ENCODE results near the gene POLDIP3. TPM values are rescaled to one million over a fixed set of nuclear protein-coding genes. Genes with fewer than 3 reads are reported as not detected.
A peak's percentile ranks its signal among the peaks of the same experiment; 100 is the strongest.

POLDIP3 gene
- total RNA-seq, 1 donor from 2014 or later = 32.1 TPM

DNA sequence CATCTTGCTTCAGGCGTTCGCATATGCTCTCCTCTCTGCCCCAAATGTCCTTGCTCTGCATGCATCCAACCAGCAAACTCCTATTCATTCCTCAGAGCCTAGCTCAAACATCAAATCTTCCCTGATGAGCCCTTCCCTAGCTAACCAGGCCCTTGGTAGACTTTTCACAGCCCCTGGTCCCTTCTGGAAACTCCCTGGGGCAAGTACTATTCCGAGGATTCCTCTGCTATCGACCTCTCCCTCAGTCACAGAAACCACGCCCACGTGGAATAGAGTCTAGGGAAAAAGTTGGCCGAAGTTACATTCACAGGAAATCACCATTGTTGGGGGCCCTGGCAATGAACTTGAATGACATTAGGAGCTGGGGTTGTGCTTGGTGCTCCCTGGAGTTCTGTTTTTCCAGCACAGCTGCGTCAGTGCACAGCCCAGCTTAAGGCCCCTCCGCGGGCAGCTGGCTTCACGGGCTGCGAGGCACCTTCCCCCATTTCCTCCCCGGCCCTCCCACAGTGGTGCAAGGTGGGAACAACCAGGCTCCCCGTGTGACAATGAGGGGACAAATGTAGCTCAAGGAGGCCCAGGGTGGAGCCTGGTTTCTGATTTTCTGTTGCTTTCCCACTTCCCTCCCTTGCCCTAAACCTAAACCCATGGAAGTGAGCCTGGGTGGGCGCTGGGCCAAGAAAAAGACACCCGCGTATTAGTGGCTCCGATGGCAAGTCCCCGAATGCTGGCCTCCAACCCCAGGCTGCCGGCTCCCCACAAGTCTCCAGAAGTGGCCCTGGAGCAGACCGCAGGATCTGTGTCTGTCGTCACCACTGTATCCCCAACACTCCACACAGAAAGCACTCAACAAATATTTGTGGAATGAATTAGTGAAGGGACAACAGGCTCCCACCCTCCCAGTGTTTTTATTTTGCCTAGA is 30.0 kb upstream of the POLDIP3 start:
- ATAC-seq (ENCODE audit: poor library complexity) (peak; percentile 2), DNase-seq (peak; percentile 82)
- intact Hi-C loops (cut with DNase I) = no loop called here

DNA sequence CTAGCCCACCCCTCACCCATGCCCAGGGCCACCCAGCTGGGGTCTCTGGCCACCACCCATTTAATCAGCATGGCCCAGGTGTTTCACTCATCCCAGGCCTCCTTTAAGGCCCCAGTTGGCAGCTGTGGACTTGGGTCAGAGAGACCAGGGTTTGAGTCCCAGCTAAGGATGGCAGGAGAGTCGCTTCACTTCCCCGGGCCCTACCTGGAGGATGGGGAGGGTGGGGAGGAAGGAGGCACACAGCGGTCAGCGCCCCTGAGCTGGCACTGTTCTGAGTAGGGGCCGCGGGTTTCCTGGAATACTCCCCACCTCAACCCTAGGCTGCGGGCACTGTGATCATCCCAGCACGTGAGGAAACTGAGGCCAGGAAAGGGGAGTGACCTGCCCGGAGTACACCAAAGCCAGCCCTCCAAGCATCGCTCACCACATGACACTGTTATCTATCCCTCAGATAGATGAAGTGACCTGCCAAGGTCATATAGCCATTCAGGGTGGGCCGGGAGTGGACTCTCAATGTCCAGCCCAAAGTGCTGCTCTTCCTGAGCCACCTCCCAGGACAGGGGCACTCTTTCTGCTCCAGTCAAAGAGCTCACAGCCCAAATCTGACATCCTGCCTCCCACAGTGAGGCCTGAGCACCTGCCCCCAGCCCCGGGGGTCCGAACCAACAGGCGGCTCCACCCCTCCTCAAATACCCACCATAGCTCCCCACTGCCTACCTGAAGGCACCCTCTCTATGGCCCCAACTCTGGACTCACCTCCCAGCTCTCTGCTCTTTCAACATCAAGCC is 29.1 kb upstream of the POLDIP3 start:
- DNase-seq = no peak
- ATAC-seq (ENCODE audit: poor library complexity) = no peak
- intact Hi-C loops (cut with DNase I) = no loop called here

DNA sequence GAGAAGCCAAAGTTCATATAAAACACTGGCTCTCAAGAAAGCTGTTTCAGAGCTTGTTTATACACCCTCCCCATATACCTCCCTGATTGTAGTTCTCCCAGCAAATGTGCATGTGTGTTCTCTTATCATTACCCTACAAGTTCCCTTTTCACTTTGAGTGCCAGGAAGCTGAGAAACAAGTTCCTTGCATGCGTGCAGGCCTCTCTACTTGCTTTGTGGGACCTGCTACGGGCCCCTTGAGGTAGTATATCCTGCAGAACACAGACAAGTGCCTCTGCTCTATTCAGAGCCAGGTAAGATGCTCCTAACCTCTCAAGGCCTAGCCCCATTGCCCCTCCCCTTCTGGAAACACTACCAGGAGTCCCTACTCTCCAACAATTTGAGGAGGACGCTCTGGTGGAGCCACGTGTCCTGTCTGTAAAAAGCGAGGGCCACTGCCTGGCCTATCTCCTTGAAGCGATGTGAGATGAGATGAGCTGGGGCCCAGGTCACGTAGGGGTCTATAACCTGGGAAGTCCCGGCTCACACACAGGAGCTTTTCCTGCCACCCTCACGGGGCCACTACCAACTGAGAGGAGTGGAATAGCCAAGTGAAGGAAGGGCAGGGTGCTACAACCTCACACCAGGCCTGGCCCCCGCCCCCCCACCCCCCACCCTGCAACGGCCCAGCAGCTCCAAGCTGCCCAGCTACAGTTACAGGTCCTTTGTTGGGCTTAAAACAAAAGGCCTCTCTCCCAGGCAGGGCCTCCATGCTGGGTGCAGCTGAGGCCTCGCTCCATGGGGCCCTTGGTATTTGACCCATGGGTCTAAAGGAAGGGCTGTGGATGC is 28.3 kb upstream of the POLDIP3 start:
- ATAC-seq (ENCODE audit: poor library complexity) (no peak), DNase-seq (no peak)
- intact Hi-C loops (cut with DNase I) = no loop called here

DNA sequence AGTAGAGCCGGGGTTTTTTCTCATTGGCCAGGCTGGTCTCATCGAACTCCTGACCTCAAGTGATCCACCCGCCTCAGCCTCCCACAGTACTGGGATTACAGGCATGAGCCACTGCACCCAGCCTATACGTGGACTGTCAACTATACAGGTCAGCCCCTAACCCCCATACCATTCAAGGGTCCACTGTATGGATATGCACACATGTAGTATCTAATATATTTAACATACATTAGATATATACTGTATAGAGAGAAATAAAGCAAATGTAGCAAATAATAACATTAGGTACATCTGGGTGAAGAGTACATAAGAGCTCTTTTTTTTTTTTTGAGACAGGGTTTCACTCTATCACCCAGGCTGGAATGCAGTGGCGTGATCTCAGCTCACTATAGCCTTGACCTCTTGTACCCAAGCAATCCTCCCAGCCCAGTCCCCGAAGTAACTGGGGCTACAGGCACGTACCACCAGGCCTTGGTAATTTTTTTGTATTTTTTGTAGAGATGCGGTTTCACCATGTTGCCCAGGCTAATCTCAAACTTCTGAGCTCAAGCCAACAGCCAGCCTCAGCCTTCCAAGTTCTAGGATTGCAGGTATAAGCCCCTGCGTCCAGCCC is 27.2 kb upstream of the POLDIP3 start:
- ATAC-seq (ENCODE audit: poor library complexity) (no peak), DNase-seq (no peak)
- intact Hi-C loops (cut with DNase I) = no loop called here

DNA sequence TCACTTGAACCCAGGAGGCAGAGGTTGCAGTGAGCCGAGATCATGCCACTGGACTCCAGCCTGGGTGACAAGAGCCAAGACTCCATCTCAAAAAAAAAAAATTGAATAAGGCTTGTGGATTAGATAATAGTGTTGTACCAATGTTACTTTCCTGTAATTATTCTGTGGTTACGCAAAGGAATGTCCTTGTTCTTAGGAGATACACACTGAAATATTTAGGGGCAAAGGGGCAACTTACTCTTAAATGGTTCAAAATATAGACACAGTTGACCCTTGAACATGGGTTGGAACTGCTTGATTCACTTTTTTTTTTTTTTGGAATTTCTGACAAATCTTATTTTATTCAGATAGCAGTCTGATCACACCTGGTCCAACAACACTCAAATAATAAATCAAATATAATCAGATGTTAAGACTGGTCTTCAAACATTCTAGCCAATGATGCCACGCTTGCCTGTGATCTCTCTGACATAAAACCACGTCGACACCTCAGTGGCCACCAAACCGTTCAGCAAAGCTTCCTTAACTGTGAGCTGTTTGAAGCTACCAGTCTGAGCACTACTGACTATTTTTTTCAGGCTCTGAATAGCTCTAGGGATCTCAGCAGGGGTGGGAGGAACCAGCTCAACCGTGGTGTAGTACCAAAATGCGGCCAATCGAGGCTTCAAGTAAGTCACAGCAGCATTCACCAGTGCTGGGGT is 25.0 kb upstream of the POLDIP3 start:
- DNase-seq (no peak), ATAC-seq (ENCODE audit: poor library complexity) (no peak)
- intact Hi-C loops (cut with DNase I) = no loop called here

DNA sequence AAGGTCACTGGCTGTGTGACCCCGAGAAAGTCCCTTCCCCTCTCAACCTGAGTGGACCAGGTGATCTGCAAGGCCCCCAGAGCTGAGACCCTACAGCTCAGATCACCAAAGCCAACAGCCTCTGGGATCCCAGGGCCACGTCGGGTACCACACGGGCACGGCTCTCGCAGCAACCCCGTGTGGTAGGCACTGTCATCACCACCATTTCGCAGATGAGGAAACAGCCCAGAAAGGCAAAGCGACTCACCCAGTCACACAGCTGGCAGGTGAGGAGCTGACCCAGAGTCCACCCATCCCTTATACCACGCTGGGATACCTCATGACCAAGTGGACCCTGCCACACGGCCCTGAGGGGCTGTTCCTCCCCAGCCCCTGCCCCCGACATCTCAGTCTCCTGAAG is 22.9 kb upstream of the POLDIP3 start:
- intact Hi-C loops (cut with DNase I) = no loop called here
- no peak for DNase-seq
- no peak for ATAC-seq (ENCODE audit: poor library complexity)

DNA sequence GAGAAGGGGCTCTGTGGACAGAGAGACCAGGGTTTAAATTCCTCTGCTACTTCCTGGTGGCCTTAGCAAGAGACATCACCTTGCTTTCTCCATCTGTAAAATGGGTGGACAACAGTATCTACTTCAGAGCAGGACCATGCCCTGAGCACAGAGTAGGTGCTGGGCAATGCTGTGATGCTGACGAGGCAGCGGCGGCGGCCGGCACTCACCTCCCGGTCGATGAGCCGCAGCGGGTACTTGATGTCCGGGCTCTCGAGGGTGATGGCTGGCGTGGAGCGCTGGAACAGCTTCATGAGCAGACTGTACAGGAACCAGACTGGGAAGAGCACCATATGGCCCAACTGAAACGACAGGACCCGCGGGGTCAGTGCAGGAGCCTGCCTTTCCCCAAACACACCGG is 21.8 kb upstream of the POLDIP3 start:
- intact Hi-C loops (cut with DNase I) = no loop called here
- ATAC-seq (ENCODE audit: poor library complexity) = no peak

DNA sequence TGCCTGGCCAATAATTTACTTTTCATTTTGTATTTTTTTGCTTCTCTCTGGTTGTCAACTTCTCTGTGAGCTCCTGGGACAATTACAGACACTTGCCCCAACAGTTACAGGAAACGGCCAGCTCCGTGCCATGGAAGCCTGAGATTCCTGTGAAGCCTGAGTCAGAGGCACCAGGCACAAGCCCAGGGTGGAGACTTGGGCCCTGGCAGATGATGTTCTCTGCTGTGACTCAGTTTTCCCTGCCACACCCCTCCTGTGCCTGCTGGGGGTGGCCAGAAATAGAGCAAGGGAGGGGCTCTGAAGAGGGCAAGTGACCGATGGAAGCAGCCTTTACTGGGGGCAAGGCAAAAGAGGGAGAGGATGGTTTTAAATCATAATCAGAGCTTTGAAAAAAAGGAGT is 20.8 kb upstream of the POLDIP3 start:
- DNase-seq (peak; percentile 69), ATAC-seq (ENCODE audit: poor library complexity) (peak; percentile 80)
- intact Hi-C loops (cut with DNase I) = no loop called here

More for the DNA sequence above, 21.8 kb upstream of the POLDIP3 start:
- no peak for DNase-seq

DNA sequence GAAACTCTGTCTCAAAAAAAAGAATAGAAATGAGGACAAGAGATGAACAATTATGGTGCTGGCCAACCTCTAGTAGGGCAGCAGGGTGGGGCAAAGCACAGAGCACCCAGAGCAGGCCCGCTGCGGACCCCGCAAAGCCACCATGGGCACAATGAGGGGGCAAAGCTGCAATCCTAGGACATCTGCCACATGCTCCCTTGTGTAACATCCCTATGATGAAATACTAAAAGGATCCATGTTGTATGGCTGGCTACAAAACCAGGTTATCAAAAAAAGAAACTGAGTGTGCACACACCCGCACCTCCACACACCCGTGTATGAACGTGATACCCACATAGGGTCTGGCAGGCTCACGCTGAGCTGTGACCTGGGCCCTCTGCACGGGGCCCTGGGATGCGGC is 18.3 kb upstream of the POLDIP3 start:
- DNase-seq = no peak
- ATAC-seq (ENCODE audit: poor library complexity) = no peak
- intact Hi-C loops (cut with DNase I) = no loop called here

DNA sequence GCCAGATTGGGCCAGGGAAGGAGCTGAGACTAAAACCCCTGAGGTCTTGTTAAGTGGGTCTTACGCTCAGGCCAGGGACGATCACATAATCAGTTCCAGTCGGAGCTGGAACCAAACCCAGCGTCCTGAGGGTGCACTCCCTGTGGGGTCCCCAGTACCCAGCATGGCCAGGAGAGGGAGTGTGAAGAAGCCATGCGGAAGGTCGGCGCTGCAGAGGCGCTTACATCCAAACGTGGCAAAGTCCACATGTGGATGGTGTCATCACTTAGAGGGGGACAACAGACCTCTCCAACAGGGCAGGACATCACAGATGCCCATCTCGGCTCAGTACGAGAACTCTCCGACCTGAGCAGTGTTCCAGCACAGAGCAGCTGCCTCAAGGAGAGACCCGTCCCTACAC is 17.4 kb upstream of the POLDIP3 start:
- ATAC-seq (ENCODE audit: poor library complexity) = no peak
- intact Hi-C loops (cut with DNase I) = no loop called here
- no peak for DNase-seq

DNA sequence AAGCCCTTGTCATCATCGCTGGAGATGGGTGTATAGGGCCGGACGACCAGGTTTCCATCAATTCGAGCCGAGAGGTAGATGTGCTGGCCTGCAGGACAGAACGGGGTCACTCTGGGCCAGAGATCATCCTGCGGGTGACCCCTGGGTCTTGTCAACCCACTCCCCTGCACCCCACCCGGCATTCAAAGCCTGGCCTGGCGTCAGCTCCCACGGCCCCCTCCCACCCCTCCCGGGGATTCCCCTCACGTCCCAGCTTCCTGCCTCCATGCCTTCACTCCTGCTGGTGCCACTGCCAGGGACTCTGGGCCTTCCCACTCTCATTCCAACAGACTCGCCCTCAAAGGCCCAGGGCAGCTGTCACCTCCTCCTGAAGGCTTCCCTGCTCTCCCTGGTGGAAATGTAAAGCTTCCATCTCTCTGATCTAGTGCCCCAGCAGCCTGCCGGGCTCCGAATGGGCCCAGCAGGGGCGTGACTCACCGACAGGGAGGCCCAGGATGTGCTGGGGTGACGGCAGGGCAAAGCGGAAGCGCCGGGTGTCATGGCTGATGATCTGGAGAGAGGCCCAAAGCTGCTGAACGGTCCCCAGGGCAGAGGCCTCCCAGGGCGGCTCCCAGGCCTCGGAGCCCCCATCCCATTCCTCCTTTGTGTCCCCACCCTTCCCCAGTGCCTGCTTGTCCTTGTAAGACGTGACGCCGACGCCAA is 16.4 kb upstream of the POLDIP3 start:
- intact Hi-C loops (cut with DNase I) = no loop called here
- DNase-seq (no peak), ATAC-seq (ENCODE audit: poor library complexity) (no peak)

DNA sequence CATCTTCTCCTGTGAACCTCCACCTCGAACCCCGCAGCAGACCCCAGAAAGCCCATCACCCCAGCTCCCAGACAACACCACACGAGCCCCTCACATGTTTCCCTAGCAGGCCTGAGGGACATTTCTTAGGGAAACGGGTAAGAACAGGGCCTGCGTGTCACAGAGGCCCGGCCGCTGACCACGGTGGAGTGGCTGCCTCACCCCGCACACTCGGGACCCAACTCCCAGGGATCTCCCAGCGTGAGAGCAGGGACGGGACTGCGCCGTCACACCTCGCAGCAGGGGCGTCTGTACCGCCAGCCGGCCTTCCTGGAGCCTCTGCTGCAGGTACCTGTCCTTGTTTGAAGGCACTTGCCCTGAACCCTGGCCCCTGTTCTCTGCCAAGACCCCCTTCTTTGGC is 15.5 kb upstream of the POLDIP3 start:
- intact Hi-C loops (cut with DNase I) = no loop called here
- DNase-seq (no peak), ATAC-seq (ENCODE audit: poor library complexity) (no peak)

DNA sequence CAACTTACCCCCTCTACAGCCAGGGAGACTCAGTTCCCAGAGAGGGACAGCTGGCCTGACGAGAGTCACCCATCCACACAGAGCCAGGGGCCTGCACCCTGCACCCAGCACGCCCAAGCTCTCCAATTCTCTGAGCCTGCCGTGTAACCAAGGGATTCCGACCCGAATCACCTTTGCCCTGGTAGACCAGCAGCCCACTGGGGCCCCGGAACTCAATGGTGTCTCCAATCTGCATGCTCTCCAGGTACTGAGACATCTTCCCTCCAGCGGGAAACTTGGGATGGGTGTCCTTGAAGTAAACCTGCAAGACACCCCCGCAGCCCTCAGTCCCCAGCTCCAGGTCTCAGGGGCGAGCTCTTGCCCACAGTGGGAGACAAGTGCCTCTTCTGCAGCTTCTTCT is 13.3 kb upstream of the POLDIP3 start:
- intact Hi-C loops (cut with DNase I) = no loop called here
- ATAC-seq (ENCODE audit: poor library complexity) (no peak), DNase-seq (no peak)

DNA sequence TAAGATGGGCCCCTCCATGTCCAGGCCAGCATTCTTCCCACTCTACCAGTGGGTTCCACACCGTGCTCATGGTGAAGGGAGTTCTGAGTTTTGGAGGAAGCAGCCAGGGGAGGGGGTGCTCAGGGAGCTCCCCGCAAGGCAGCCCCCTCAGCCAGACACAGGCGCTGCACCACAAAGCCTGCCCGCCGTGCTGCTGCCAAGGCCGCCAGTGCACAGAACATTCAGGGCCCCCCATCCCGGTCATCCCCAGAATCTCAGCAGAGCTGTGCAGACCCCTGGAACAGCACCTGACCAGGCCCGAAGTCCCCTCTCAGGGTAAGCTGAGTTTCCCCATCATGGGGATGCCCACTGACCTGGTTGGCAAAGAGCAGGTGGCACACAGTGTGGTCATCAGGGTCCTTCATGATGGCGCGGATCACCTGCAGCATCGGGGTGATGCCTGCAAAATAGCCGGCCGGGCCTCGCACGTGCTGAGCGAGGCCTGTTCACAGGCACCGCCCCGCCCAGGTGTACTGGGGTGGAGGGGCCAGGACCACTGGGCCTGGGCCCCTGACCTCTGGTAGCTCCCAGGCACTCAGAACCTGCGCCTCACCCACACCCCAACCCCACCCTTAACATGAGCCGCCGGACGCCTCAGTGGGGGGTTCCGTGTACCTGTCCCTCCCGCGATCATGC is 12.4 kb upstream of the POLDIP3 start:
- DNase-seq (no peak), ATAC-seq (ENCODE audit: poor library complexity) (no peak)
- intact Hi-C loops (cut with DNase I) = no loop called here

DNA sequence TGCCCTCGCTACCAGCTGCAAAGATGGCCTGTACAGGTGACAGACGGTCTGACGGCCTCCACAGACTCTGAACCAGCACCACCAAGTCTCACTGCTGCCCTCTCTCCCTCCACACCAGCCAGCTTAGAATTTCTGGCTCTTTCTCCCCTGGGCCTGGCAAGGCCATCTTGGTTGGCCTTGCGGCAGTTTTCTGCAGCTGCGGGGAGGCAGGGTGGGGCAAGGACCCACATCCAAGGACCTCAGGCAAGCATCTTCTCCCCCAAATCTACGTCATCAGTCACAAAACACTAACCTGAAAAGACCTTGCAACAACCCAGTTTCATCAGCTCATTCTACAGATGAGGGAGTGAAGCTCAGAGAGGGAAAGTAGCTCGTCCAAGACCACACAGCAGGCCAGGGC is 11.7 kb upstream of the POLDIP3 start:
- no peak for ATAC-seq (ENCODE audit: poor library complexity)
- DNase-seq = no peak
- intact Hi-C loops (cut with DNase I) = no loop called here

DNA sequence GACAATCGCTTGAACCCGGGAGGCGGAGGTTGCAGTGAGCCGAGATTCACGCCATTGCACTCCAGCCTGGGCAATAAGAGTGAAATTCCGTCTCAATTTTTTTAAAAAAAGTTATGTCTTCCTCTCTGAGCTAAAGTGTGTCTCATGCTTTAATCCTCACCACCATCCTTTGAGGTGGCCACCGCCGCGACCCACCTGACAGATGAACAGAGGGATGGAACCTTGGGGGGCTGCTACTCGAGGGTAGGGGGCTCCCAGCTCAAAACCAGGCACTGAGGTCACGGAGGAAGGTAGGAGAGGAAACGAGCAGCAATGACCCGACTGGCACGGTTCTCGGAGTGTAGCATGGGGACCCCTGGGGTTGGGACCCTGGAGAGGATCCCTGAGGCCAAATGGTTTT is 10.7 kb upstream of the POLDIP3 start:
- intact Hi-C loops (cut with DNase I) = no loop called here
- no peak for DNase-seq
- ATAC-seq (ENCODE audit: poor library complexity) = no peak

DNA sequence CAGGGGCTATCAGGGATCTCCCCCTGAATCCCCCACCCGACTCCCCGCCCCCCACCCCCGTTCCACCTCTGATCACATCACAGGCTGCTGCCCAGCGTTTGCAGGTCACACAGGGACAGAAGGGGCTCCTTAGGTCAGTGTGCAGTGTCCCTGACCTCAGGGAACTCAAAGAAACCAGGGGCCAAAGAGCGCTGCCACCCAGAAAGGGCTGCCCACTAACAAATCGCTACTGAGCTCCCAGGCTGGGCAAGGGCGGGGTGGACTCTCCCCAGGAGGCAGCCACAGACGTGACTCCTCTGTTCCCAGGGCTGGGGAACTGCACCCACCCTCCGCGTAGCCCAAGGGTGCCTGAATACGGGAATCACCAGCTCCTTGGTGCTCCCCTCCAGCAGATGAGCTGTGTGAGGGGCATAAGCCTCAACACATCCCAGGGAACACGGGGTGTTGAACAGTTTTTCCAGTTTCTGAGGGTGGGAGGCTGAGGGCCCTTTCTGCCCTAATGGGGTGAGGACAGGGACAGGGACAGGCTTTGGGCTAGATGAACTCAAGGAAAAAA is 9.9 kb upstream of the POLDIP3 start:
- intact Hi-C loops (cut with DNase I) = no loop called here
- DNase-seq (no peak), ATAC-seq (ENCODE audit: poor library complexity) (no peak)
